Muscle of back (tissue), 13 donors: ENCODE results near the gene COLQ. TPM values are rescaled to one million over a fixed set of nuclear protein-coding genes. Genes with fewer than 3 reads are reported as not detected.
"Not testable (repeated sequence)": the region's sequence is repeated elsewhere in the genome, so short reads cannot be mapped to it uniquely, and the experiment has no call there.

ENCODE experiments used
- DNase-seq, 3 donors: peaks; one replicate each; pipeline versions ENCODE4 v3.0.0 to v3.0.0-alpha.2; 2013
- long read RNA-seq, 9 donors: transcript quantifications; one replicate each; lab custom pipeline, GENCODE V29; 2026
- polyA plus RNA-seq, 10 donors: library from polyadenylated mRNA; unstranded; fragments of 120-200 nt; gene quantifications; one replicate each; pipeline ENCODE4 v1.2.1, GENCODE V29; 2013; ENCODE audit not compliant: insufficient read length in 10 of 10

Gene COLQ
- polyA plus RNA-seq, result 10 to 100 TPM; 16.6 to 36.2 (median 30.6) TPM
- long read RNA-seq, donor 1, result 0 reads
- long read RNA-seq, donor 2, result 0 reads
- long read RNA-seq, donor 3, result 0 reads
- long read RNA-seq, donor 4, partial matches to known transcripts, result 0 of 3 reads
- long read RNA-seq, donor 4, other reads (novel, unspliced or antisense), result 0 of 3 reads
- long read RNA-seq, donor 5, result 0 reads
- long read RNA-seq, donor 6, partial matches to known transcripts, result 0 of 1 reads
- long read RNA-seq, donor 6, other reads (novel, unspliced or antisense), result 0 of 1 reads
- long read RNA-seq, donor 7, partial matches to known transcripts, result 0 of 2 reads
- long read RNA-seq, donor 7, other reads (novel, unspliced or antisense), result 0 of 2 reads
- long read RNA-seq, donor 8, result 0 reads
- long read RNA-seq, donor 9, result 0 reads

GRCh38 chr3:15521573-15521965, at the start of gene COLQ:
TSS of gene COLQ (minus strand) at chr3:15521706. CDS start at chr3:15521625, 81 bp downstream.
- no peak for DNase-seq

GRCh38 chr3:15563190-15563589, 41.7 kb upstream of the COLQ start:
- DNase-seq, result no peak

- no peak for DNase-seq
Observed at GRCh38 chr3:15562560-15562959, 41.1 kb upstream of the COLQ start.

GRCh38 chr3:15558581-15558980, 37.1 kb upstream of the COLQ start:
- no peak for DNase-seq

GRCh38 chr3:15557511-15557946, 36.0 kb upstream of the COLQ start:
- DNase-seq, result peak; percentile 54 to 80 (median 61)

- peak in 1 of 3 donors; percentile 12 for DNase-seq
Observed at GRCh38 chr3:15556512-15556911, 35.0 kb upstream of the COLQ start.

- DNase-seq, result no peak
Observed at GRCh38 chr3:15553749-15554148, 32.2 kb upstream of the COLQ start.

GRCh38 chr3:15551902-15552301, 30.4 kb upstream of the COLQ start:
- no peak for DNase-seq

- no peak for DNase-seq
Observed at GRCh38 chr3:15549846-15550245, 28.3 kb upstream of the COLQ start.

GRCh38 chr3:15542614-15543013, 21.1 kb upstream of the COLQ start:
- no peak for DNase-seq

- no peak for DNase-seq
Observed at GRCh38 chr3:15541371-15541770, 19.9 kb upstream of the COLQ start.

- no peak for DNase-seq
Observed at GRCh38 chr3:15539066-15539465, 17.6 kb upstream of the COLQ start.

- no peak for DNase-seq
Observed at GRCh38 chr3:15538345-15538744, 16.8 kb upstream of the COLQ start.

- no peak for DNase-seq
Observed at GRCh38 chr3:15536856-15537255, 15.3 kb upstream of the COLQ start.

GRCh38 chr3:15535732-15536131, 14.2 kb upstream of the COLQ start:
- no peak for DNase-seq

GRCh38 chr3:15532614-15533013, 11.1 kb upstream of the COLQ start:
- DNase-seq, result not testable (repeated sequence)

GRCh38 chr3:15531346-15531745, 9.8 kb upstream of the COLQ start:
- DNase-seq, result no peak

GRCh38 chr3:15528854-15529537, 7.5 kb upstream of the COLQ start:
- DNase-seq, result no peak

GRCh38 chr3:15527031-15527459, 5.5 kb upstream of the COLQ start:
- peak in 2 of 3 donors; percentile 58 to 75 for DNase-seq

GRCh38 chr3:15525790-15526189, 4.3 kb upstream of the COLQ start:
- DNase-seq, result no peak

GRCh38 chr3:15523660-15524417, 2.3 kb upstream of the COLQ start:
- DNase-seq, result no peak

GRCh38 chr3:15522016-15522415, 510 bp upstream of the COLQ start:
- no peak for DNase-seq
